Left lung (tissue), 10 donors: Measurements from ENCODE around the gene MIGA2. TPM values are rescaled to one million over a fixed set of nuclear protein-coding genes. Genes with fewer than 3 reads are reported as not detected.
A peak's percentile ranks its signal among the peaks of the same experiment; 100 is the strongest.

Source experiments
- ATAC-seq: fragments of 200-7000 bp; cut with Tn5 transposase; one replicate; pipeline ENCODE4 v1.9.1; 2020; ENCODE audit warnings: moderate library complexity
- DNase-seq, 4 donors: peaks; one replicate each; pipeline ENCODE4 v3.0.0-alpha.2; 2013 to 2020
- H3K27ac ChIP-seq, 2 donors: fragments of 200-600 bp; sonication (generic) in 1 of 2; one replicate each; pipeline versions ENCODE4 v1.5.0 to v1.8.0; 2020 to 2021
- H3K27me3 ChIP-seq, 2 donors: fragments of 200-600 bp; sonication (generic) in 1 of 2; one replicate each; pipeline versions ENCODE4 v1.5.0 to v1.8.0; 2020 to 2021
- H3K36me3 ChIP-seq, 2 donors: fragments of 200-600 bp; sonication (generic) in 1 of 2; one replicate each; pipeline versions ENCODE4 v1.5.0 to v1.8.0; 2020 to 2021
- H3K4me1 ChIP-seq, 2 donors: fragments of 200-600 bp; one replicate each; pipeline ENCODE4 v1.8.0; 2021
- H3K4me3 ChIP-seq, 2 donors: fragments of 200-600 bp; sonication (generic) in 1 of 2; one replicate each; pipeline versions ENCODE4 v1.5.0 to v1.8.0; 2020 to 2021; ENCODE audit warnings: mild to moderate bottlenecking in 1 of 2
- H3K9me3 ChIP-seq, 2 donors: fragments of 200-600 bp; sonication (generic) in 1 of 2; one replicate each; pipeline versions ENCODE4 v1.5.0 to v1.8.0; 2020 to 2021
- CTCF ChIP-seq, 2 donors: fragments of 200-600 bp; sonication (generic) in 1 of 2; IDR thresholded peaks; one replicate each; pipeline versions ENCODE4 v1.5.0 to v1.8.0; 2021; ENCODE audit warnings: antibody characterized with exemption in 2 of 2
- intact Hi-C, 2 donors: fragments of 100-400 bp; cut with DNase I; formaldehyde crosslinking; loops; one replicate each; pipeline versions ENCODE4 v1.11.2 to v1.14.2; 2022
- polyA plus RNA-seq, 6 donors: library from polyadenylated mRNA; unstranded; fragments of 120-200 nt; gene quantifications; one replicate each; pipeline ENCODE4 v1.2.1, GENCODE V29; 2013; ENCODE audit not compliant: insufficient read length in 6 of 6
- total RNA-seq, 2 donors: library from RNA; stranded (reverse); fragmentation: NEBNext Ultra II Directional; extraction: Animal tissue kit (Norgen Biotek cat#: 25700); gene quantifications; one replicate each; pipeline ENCODE4 v1.2.1, GENCODE V29; 2021
- donor health status: DM: no; HTN: yes; CAD: no.
- donor health status: DM: no; HTN: no; CAD: no.

The MIGA2 gene
- total and polyA plus RNA-seq, 8 donors = 15.9 to 28.6 (median 19.3) TPM

GRCh38 chr9:129068990-129069861 is 32.8 kb downstream of the MIGA2 start:
- TF ChIP-seq CTCF (IDR thresholded peaks at IDR 0.05) = no peak
- Histone ChIP-seq H3K27ac (peak overlapping the region in 1 of 2 donors; percentile 28), H3K27me3 (no peaks in the 10 kb centered on the region), H3K9me3 (no peaks in the 10 kb centered on the region), H3K4me3 (no peak overlapping the region), H3K4me1 (peaks cover 0 to 16% of the 10 kb centered on the region in 2 donors), H3K36me3 (peaks cover 0 to 70% of the 10 kb centered on the region in 2 donors)
- DNase-seq (peak in 3 of 4 donors; percentile 12 to 88 (median 75)), ATAC-seq (peak; percentile 81)
- intact Hi-C loops = no loop called here

- no peak for ATAC-seq
- H3K4me1 ChIP-seq = peaks cover 0 to 16% of the 10 kb centered on the region in 2 donors
- peak overlapping the region in 1 of 2 donors; percentile 28 for H3K27ac ChIP-seq
- H3K36me3 ChIP-seq = peaks cover 0 to 63% of the 10 kb centered on the region in 2 donors
- H3K4me3 ChIP-seq = no peak overlapping the region
- peak in 1 of 4 donors; percentile 73 for DNase-seq
- H3K9me3 ChIP-seq = no peaks in the 10 kb centered on the region
- TF ChIP-seq CTCF (IDR thresholded peaks at IDR 0.05) = no peak
- no peaks in the 10 kb centered on the region for H3K27me3 ChIP-seq
- intact Hi-C loops = no loop called here
These were observed 33.6 kb downstream of the MIGA2 start for GRCh38 chr9:129069862-129070641.

GRCh38 chr9:129070696-129071525 is 34.5 kb downstream of the MIGA2 start:
- ATAC-seq (no peak), DNase-seq (peak in 1 of 4 donors; percentile 60)
- H3K27ac ChIP-seq = no peak overlapping the region
- no peak for TF ChIP-seq CTCF (IDR thresholded peaks at IDR 0.05)
- no peak overlapping the region for H3K4me3 ChIP-seq
- H3K36me3 ChIP-seq = peaks cover 0 to 54% of the 10 kb centered on the region in 2 donors
- no peaks in the 10 kb centered on the region for H3K9me3 ChIP-seq
- intact Hi-C loops = no loop called here
- H3K27me3 ChIP-seq = no peaks in the 10 kb centered on the region
- H3K4me1 ChIP-seq = peaks cover 0 to 16% of the 10 kb centered on the region in 2 donors

GRCh38 chr9:129071526-129072126 is 35.2 kb downstream of the MIGA2 start:
- Histone ChIP-seq H3K27me3 (no peaks in the 10 kb centered on the region), H3K36me3 (peaks cover 0 to 49% of the 10 kb centered on the region in 2 donors), H3K9me3 (no peaks in the 10 kb centered on the region), H3K4me1 (peaks cover 0 to 16% of the 10 kb centered on the region in 2 donors), H3K4me3 (no peak overlapping the region), H3K27ac (no peak overlapping the region)
- intact Hi-C loops = no loop called here
- no peak for TF ChIP-seq CTCF (IDR thresholded peaks at IDR 0.05)
- ATAC-seq (no peak), DNase-seq (no peak)
